Umbilical cord (tissue), 2 donors: Measurements from ENCODE around the gene TMEM235. TPM values are rescaled to one million over a fixed set of nuclear protein-coding genes. Genes with fewer than 3 reads are reported as not detected.
A peak's percentile ranks its signal among the peaks of the same experiment; 100 is the strongest.

Experiments
- DNase-seq: peaks from one replicate; pipeline ENCODE4 v3.0.0-alpha.2; 2015; ENCODE audit warnings: low spot score
- total RNA-seq: library from RNA; depleted of rRNA; stranded (reverse); fragments of >200 nt; gene quantifications from one replicate; pipeline ENCODE4 v1.2.3, GENCODE V29; 2014; ENCODE audit warnings: low replicate concordance; ENCODE audit not compliant: insufficient read depth

Gene TMEM235
- total RNA-seq, 1 donor from 2014 or later: 0.96 TPM

GRCh38 chr17:78272181-78272913, 40.9 kb downstream of the TMEM235 start:
- peak; percentile 81 for DNase-seq

- DNase-seq: no peak
Observed at GRCh38 chr17:78272914-78273258, 41.5 kb downstream of the TMEM235 start.

GRCh38 chr17:78273813-78274212, 42.4 kb downstream of the TMEM235 start:
- no peak for DNase-seq

GRCh38 chr17:78275355-78275754, 43.9 kb downstream of the TMEM235 start:
- DNase-seq: no peak

GRCh38 chr17:78276098-78276887, 44.9 kb downstream of the TMEM235 start:
- DNase-seq: no peak

- DNase-seq: no peak
Observed at GRCh38 chr17:78278139-78278741, 46.8 kb downstream of the TMEM235 start.

- DNase-seq: no peak
Observed at GRCh38 chr17:78279360-78279990, 48.0 kb downstream of the TMEM235 start.

- DNase-seq: no peak
Observed at GRCh38 chr17:78281249-78281845, 49.9 kb downstream of the TMEM235 start.

GRCh38 chr17:78284146-78284545, 52.7 kb downstream of the TMEM235 start:
- peak; percentile 61 for DNase-seq

GRCh38 chr17:78289004-78289403, 57.6 kb downstream of the TMEM235 start:
- no peak for DNase-seq

- peak; percentile 90 for DNase-seq
Observed at GRCh38 chr17:78289802-78290363, 58.5 kb downstream of the TMEM235 start.

Other genes starting within 250 kb of the TMEM235 start
- gene TMC6, start 102.9 kb upstream of the TMEM235 start, total RNA-seq: 20.9 TPM
- gene TMC8, start 100.9 kb upstream of the TMEM235 start, total RNA-seq: not detected
- 7.2 TPM for gene C17orf99, start 85.2 kb upstream of the TMEM235 start, total RNA-seq
- gene SYNGR2, start 63.0 kb upstream of the TMEM235 start, total RNA-seq: 31.8 TPM
- 8.9 TPM for gene TK1, start 44.6 kb upstream of the TMEM235 start, total RNA-seq
- 5.3 TPM for gene AFMID, start 44.3 kb upstream of the TMEM235 start, total RNA-seq
- 25.0 TPM for gene BIRC5, start 17.4 kb upstream of the TMEM235 start, total RNA-seq
- 137 TPM for gene SOCS3, start 128.4 kb downstream of the TMEM235 start, total RNA-seq
- gene PGS1, start 147.0 kb downstream of the TMEM235 start, total RNA-seq: 35.4 TPM